Coronary artery (tissue), 2 donors: ENCODE measurements around the gene AUP1.

Experiments
- DNase-seq: peaks from one replicate; pipeline ENCODE4 v3.0.0-alpha.2; 2017; ENCODE audit warnings: low spot score
- H3K27ac ChIP-seq, 2 donors: fragments of 200-600 bp; sonication (generic); one replicate each; pipeline ENCODE4 v1.5.1; 2016 to 2019
- H3K4me3 ChIP-seq: fragments of 200-600 bp; sonication (generic); 2 replicates; pipeline ENCODE4 v1.5.1; 2016; ENCODE audit warnings: mild to moderate bottlenecking, moderate library complexity
- CTCF ChIP-seq: fragments of 200-600 bp; sonication (generic); IDR thresholded peaks from one replicate; pipeline ENCODE4 v1.5.1; 2019; ENCODE audit warnings: antibody characterized with exemption

The AUP1 gene

GRCh38 chr2:74551942-74552913 is 22.7 kb upstream of the AUP1 start:
- no peak overlapping the region for H3K4me3 ChIP-seq
- H3K27ac ChIP-seq, result no peak overlapping the region
- peak; percentile 68 for DNase-seq
- TF ChIP-seq CTCF, result no peak

GRCh38 chr2:74551530-74551929 is 22.0 kb upstream of the AUP1 start:
- no peak overlapping the region for H3K4me3 ChIP-seq
- TF ChIP-seq CTCF, result no peak
- no peak overlapping the region for H3K27ac ChIP-seq
- peak; percentile 22 for DNase-seq

GRCh38 chr2:74550231-74550630 is 20.7 kb upstream of the AUP1 start:
- no peak overlapping the region for H3K4me3 ChIP-seq
- TF ChIP-seq CTCF, result no peak
- no peak for DNase-seq
- H3K27ac ChIP-seq, result no peak overlapping the region

GRCh38 chr2:74548900-74549826 is 19.7 kb upstream of the AUP1 start:
- no peak for TF ChIP-seq CTCF
- Histone ChIP-seq H3K27ac (peak overlapping the region; percentile 59 to 78), H3K4me3 (peak overlapping the region; percentile 76)
- DNase-seq, result peak; percentile 74

- peak; percentile 66 for DNase-seq
Observed at GRCh38 chr2:74548285-74548899, 18.9 kb upstream of the AUP1 start.

GRCh38 chr2:74546004-74546403 is 16.5 kb upstream of the AUP1 start:
- Histone ChIP-seq H3K4me3 (no peak overlapping the region), H3K27ac (no peak overlapping the region)
- DNase-seq, result peak; percentile 16
- TF ChIP-seq CTCF, result no peak

More at GRCh38 chr2:74548285-74548899, 18.9 kb upstream of the AUP1 start:
- no peak for TF ChIP-seq CTCF
- peak overlapping the region; percentile 76 for H3K4me3 ChIP-seq
- peak overlapping the region; percentile 59 to 78 for H3K27ac ChIP-seq
